HL-60/S4 treated with retinoic acid at 250 ng/mL for 4 days and 3 days (cell line): ENCODE data around the gene ADAMTS4.

Source experiments
- in situ Hi-C: fragments of 300-500 bp; cut with MboI; formaldehyde crosslinking; loops from 2 replicates; pipeline ENCODE4 v1.7.0; 2022; ENCODE audit warnings: low sequenced_read_pairs

ADAMTS4 gene

GRCh38 chr1:161159087-161159912, 39.6 kb downstream of the ADAMTS4 start, which contains the start of gene USP21:
TSS of gene USP21 (plus strand) at chr1:161159500. CDS start at chr1:161160641, 1,141 bp downstream.
- in situ Hi-C loops: no loop called here

- in situ Hi-C loops: no loop called here
Measured at GRCh38 chr1:161158316-161159010, 40.4 kb downstream of the ADAMTS4 start.

GRCh38 chr1:161157867-161158266, 41.0 kb downstream of the ADAMTS4 start:
- in situ Hi-C loops: no loop called here

GRCh38 chr1:161153682-161154337, 45.0 kb downstream of the ADAMTS4 start, which contains the start of gene UFC1:
TSS of gene UFC1 (plus strand) at chr1:161153978. CDS start at chr1:161153998, 20 bp downstream.
- in situ Hi-C loops: no loop called here

GRCh38 chr1:161153176-161153575, 45.7 kb downstream of the ADAMTS4 start:
- in situ Hi-C loops: no loop called here

- in situ Hi-C loops: no loop called here
Measured at GRCh38 chr1:161145832-161146231, 53.0 kb downstream of the ADAMTS4 start.

- in situ Hi-C loops: no loop called here
Measured at GRCh38 chr1:161140755-161141400, 58.0 kb downstream of the ADAMTS4 start.

GRCh38 chr1:161139766-161140165, 59.1 kb downstream of the ADAMTS4 start:
- in situ Hi-C loops: no loop called here

- in situ Hi-C loops: no loop called here
Measured at GRCh38 chr1:161138431-161138830, 60.4 kb downstream of the ADAMTS4 start.

- in situ Hi-C loops: no loop called here
Measured at GRCh38 chr1:161137881-161138280, 61.0 kb downstream of the ADAMTS4 start.
